Ovary (tissue), 3 donors: ENCODE data around the gene SH3BGR.

Experiments
- CTCF ChIP-seq, 3 donors: fragments of 450-650 bp in 2 of 3; fragments of 200-600 bp in 1 of 3; IDR thresholded peaks; one replicate each; pipeline versions ENCODE4 v1.5.1 to v1.8.0; 2016 to 2022; ENCODE audit warnings: antibody characterized with exemption in 3 of 3, mild to moderate bottlenecking in 1 of 3
- POLR2A ChIP-seq: fragments of 450-650 bp; IDR thresholded peaks from one replicate; pipeline ENCODE4 v1.6.1; 2017; ENCODE audit warnings: antibody characterized with exemption, mild to moderate bottlenecking, moderate library complexity
- donor health status: DM: no; HTN: no; CAD: no.

GRCh38 chr21:39513735-39514134 is 62.0 kb downstream of the SH3BGR start:
- TF ChIP-seq POLR2A (no peak), CTCF (IDR thresholded peaks at IDR 0.05) (no peak)
